H1 (cell line): Measurements from ENCODE around the gene RARRES2. TPM values are rescaled to one million over a fixed set of nuclear protein-coding genes. Genes with fewer than 3 reads are reported as not detected.

Source experiments
- CTCF ChIA-PET: fragments of 300-600 bp; sonication (Branson Sonifier 250); formaldehyde crosslinking; loops from one replicate; lab custom pipeline; 2021; ENCODE audit not compliant: partially characterized antibody; lab: Charles Lee
- POLR2A ChIA-PET: fragments of 300-600 bp; sonication (Branson Sonifier 250); formaldehyde crosslinking; loops from one replicate; lab custom pipeline; 2021; ENCODE audit warnings: inconsistent platforms; ENCODE audit not compliant: partially characterized antibody; lab: Charles Lee
- DNase-seq, 2 experiments: peaks; one replicate each; pipeline versions ENCODE4 v3.0.0 to v3.0.0-alpha.2; 2010 to 2022; ENCODE audit warnings: low spot score in 2 of 2, low read depth in 1 of 2, mixed read lengths in 1 of 2
- FAIRE-seq: peaks from 2 replicates; lab custom pipeline; 2011; peaks lifted over from hg19 to GRCh38; lab: Jason Lieb, UNC
- H2AFZ ChIP-seq: 2 replicates; pipeline ENCODE4 v1.8.1; 2012; ENCODE audit warnings: low read length, inconsistent platforms
- H2AK5ac ChIP-seq: 2 replicates; pipeline ENCODE4 v1.6.1; 2013; ENCODE audit warnings: low read depth, low read length
- H2BK120ac ChIP-seq: replicated peaks from 2 replicates; pipeline ENCODE3; 2013; ENCODE audit warnings: low read depth, low read length, inconsistent platforms
- H2BK12ac ChIP-seq: 2 replicates; pipeline ENCODE4 v1.6.1; 2013; ENCODE audit warnings: low read depth, low read length
- H2BK15ac ChIP-seq: 2 replicates; pipeline ENCODE4 v1.6.1; 2013; ENCODE audit warnings: low read length
- H2BK20ac ChIP-seq: 2 replicates; pipeline ENCODE4 v1.6.1; 2013; ENCODE audit warnings: low read length
- H2BK5ac ChIP-seq: 2 replicates; pipeline ENCODE4 v1.6.1; 2013; ENCODE audit warnings: low read depth, low read length
- H3K14ac ChIP-seq: 2 replicates; pipeline ENCODE4 v1.6.1; 2013; ENCODE audit warnings: inconsistent platforms; ENCODE audit not compliant: insufficient read length
- H3K18ac ChIP-seq: 2 replicates; pipeline ENCODE4 v1.6.1; 2013; ENCODE audit warnings: low read length; ENCODE audit errors: extremely low read depth
- H3K23ac ChIP-seq: 2 replicates; pipeline ENCODE4 v1.6.1; 2013; ENCODE audit warnings: inconsistent platforms; ENCODE audit not compliant: insufficient read length
- H3K23me2 ChIP-seq: 2 replicates; pipeline ENCODE4 v1.6.1; 2013; ENCODE audit warnings: low read depth, low read length
- H3K27ac ChIP-seq: 2 replicates; pipeline ENCODE4 v1.6.1; 2011; ENCODE audit warnings: low read depth, low read length, inconsistent platforms
- H3K27me3 ChIP-seq, 4 experiments: replicated peaks in 1 of 4; 1 replicate in 1 of 4; 2 replicates in 3 of 4; pipeline versions ENCODE4 v1.6.1 to v1.8.1; 2011 to 2013; ENCODE audit warnings: low read length in 3 of 4, mild to moderate bottlenecking in 3 of 4, inconsistent platforms in 2 of 4, mixed read lengths in 2 of 4, moderate library complexity in 1 of 4; ENCODE audit not compliant: control insufficient read depth in 3 of 4, insufficient read depth in 3 of 4; ENCODE audit errors: extremely low read depth in 1 of 4
- H3K36me3 ChIP-seq, 4 experiments: 2 replicates each; pipeline versions ENCODE4 v1.6.1 to v1.8.1; 2011 to 2013; ENCODE audit warnings: mild to moderate bottlenecking in 4 of 4, low read length in 3 of 4, moderate library complexity in 2 of 4, control low read depth in 1 of 4, inconsistent platforms in 1 of 4; ENCODE audit not compliant: insufficient read depth in 4 of 4, control insufficient read depth in 2 of 4
- H3K4ac ChIP-seq: replicated peaks from 2 replicates; pipeline ENCODE3; 2013; ENCODE audit warnings: low read length, low read depth, mixed read lengths, inconsistent platforms; ENCODE audit not compliant: insufficient read length
- H3K4me1 ChIP-seq, 4 experiments: replicated peaks in 1 of 4; 1 replicate in 1 of 4; 2 replicates in 3 of 4; pipeline versions ENCODE4 v1.6.1 to v1.8.1; 2011 to 2013; ENCODE audit warnings: low read length in 3 of 4, inconsistent platforms in 2 of 4, mixed read lengths in 1 of 4; ENCODE audit not compliant: insufficient read depth in 4 of 4, control insufficient read depth in 3 of 4
- H3K4me2 ChIP-seq, 2 experiments: 2 replicates each; pipeline versions ENCODE4 v1.6.1 to v1.8.1; 2011 to 2013; ENCODE audit warnings: low read depth in 2 of 2, low read length in 2 of 2, control low read depth in 1 of 2, inconsistent platforms in 1 of 2, mild to moderate bottlenecking in 1 of 2; ENCODE audit not compliant: insufficient read depth in 1 of 2
- H3K4me3 ChIP-seq, 4 experiments: fragments of 200-600, 300-600 bp in 1 of 4; sonication (generic), shearing (Covaris generic), sonication (Bioruptor Twin) in 1 of 4; 2 replicates each; pipeline versions ENCODE4 v1.5.1 to v1.8.1; 2011 to 2016; ENCODE audit warnings: low read length in 4 of 4, low read depth in 3 of 4, control low read depth in 2 of 4, inconsistent platforms in 2 of 4, mild to moderate bottlenecking in 2 of 4, mixed read lengths in 1 of 4, moderate library complexity in 1 of 4; ENCODE audit not compliant: insufficient read depth in 2 of 4; ENCODE audit errors: extremely low read depth in 1 of 4
- H3K56ac ChIP-seq: replicated peaks from 2 replicates; pipeline ENCODE3; 2013; ENCODE audit warnings: low read depth, mild to moderate bottlenecking, mixed read lengths, low read length, inconsistent platforms; ENCODE audit not compliant: insufficient read length
- H3K79me1 ChIP-seq: 2 replicates; pipeline ENCODE4 v1.6.1; 2013; ENCODE audit warnings: low read depth, low read length, control low read depth
- H3K79me2 ChIP-seq, 2 experiments: 2 replicates each; pipeline versions ENCODE4 v1.6.1 to v1.8.1; 2012 to 2013; ENCODE audit warnings: low read length in 2 of 2, mild to moderate bottlenecking in 2 of 2, inconsistent platforms in 1 of 2; ENCODE audit not compliant: insufficient read depth in 2 of 2, control insufficient read depth in 1 of 2
- H3K9ac ChIP-seq, 4 experiments: replicated peaks in 1 of 4; 1 replicate in 1 of 4; 2 replicates in 3 of 4; pipeline versions ENCODE4 v1.6.1 to v1.8.1; 2011 to 2013; ENCODE audit warnings: low read depth in 3 of 4, low read length in 3 of 4, control low read depth in 2 of 4, mild to moderate bottlenecking in 2 of 4, moderate library complexity in 2 of 4, inconsistent platforms in 1 of 4; ENCODE audit errors: extremely low read depth in 1 of 4
- H3K9me3 ChIP-seq, 2 experiments: 2 replicates each; pipeline versions ENCODE4 v1.6.1 to v1.8.1; 2012 to 2013; ENCODE audit warnings: mild to moderate bottlenecking in 2 of 2, moderate library complexity in 2 of 2, control low read depth in 1 of 2, inconsistent platforms in 1 of 2, low read depth in 1 of 2, low read length in 1 of 2, mixed read lengths in 1 of 2; ENCODE audit not compliant: insufficient read depth in 2 of 2
- H4K20me1 ChIP-seq, 2 experiments: replicated peaks in 1 of 2; 2 replicates each; pipeline versions ENCODE3 to v1.8.1; 2011 to 2013; ENCODE audit warnings: inconsistent platforms in 2 of 2, low read length in 2 of 2, mild to moderate bottlenecking in 1 of 2; ENCODE audit not compliant: insufficient read depth in 2 of 2, control insufficient read depth in 1 of 2
- H4K5ac ChIP-seq: 2 replicates; pipeline ENCODE4 v1.6.1; 2013; ENCODE audit warnings: low read length, low read depth, mixed read lengths, inconsistent platforms; ENCODE audit not compliant: insufficient read length
- H4K8ac ChIP-seq: 2 replicates; pipeline ENCODE4 v1.8.0; 2013; ENCODE audit warnings: mild to moderate bottlenecking, moderate library complexity, low read length, inconsistent platforms; ENCODE audit not compliant: insufficient read depth; ENCODE audit errors: extremely low read depth
- H4K91ac ChIP-seq: replicated peaks from 2 replicates; pipeline ENCODE3; 2013; ENCODE audit warnings: low read length, mixed read lengths, inconsistent platforms; ENCODE audit not compliant: insufficient read length
- CHD1 ChIP-seq: IDR thresholded peaks from 2 replicates; pipeline ENCODE4 v1.6.1; 2012; ENCODE audit warnings: low read depth, low read length, improper control_type of control experiment
- CHD2 ChIP-seq: IDR thresholded peaks from 2 replicates; pipeline ENCODE4 v1.6.1; 2012; ENCODE audit warnings: low read length, improper control_type of control experiment
- EGR1 ChIP-seq: IDR thresholded peaks from 2 replicates; pipeline ENCODE4 v1.6.1; 2011; ENCODE audit warnings: low read depth, low read length, borderline replicate concordance
- JUN ChIP-seq: IDR thresholded peaks from 2 replicates; pipeline ENCODE4 v1.6.1; 2011; ENCODE audit warnings: low read depth, mild to moderate bottlenecking, improper control_type of control experiment, low read length
- PHF8 ChIP-seq: fragments of 200-600 bp; sonication (generic); conservative IDR thresholded peaks from 2 replicates; pipeline ENCODE4 v1.7.1; 2012; ENCODE audit warnings: low read depth, mild to moderate bottlenecking, inconsistent platforms, low read length, moderate library complexity
- POLR2AphosphoS5 ChIP-seq: IDR thresholded peaks from 2 replicates; pipeline ENCODE4 v1.6.1; 2011; ENCODE audit warnings: low read depth, low read length
- POU5F1 ChIP-seq: IDR thresholded peaks from 2 replicates; pipeline ENCODE4 v1.6.1; 2011; ENCODE audit warnings: low read depth, mild to moderate bottlenecking, low read length, moderate library complexity
- SP4 ChIP-seq: IDR thresholded peaks from 2 replicates; pipeline ENCODE4 v1.6.1; 2012; ENCODE audit warnings: low read length, inconsistent platforms
- WGBS, 2 experiments: shearing (Covaris generic) in 1 of 2; methylation state at CpG; one replicate each; pipeline versions ENCODE4 v1.1.6 to v1.1.7; 2013 to 2015; ENCODE audit warnings: low lambda C conversion rate in 2 of 2, mixed read lengths in 2 of 2, inconsistent platforms in 1 of 2, low coverage in 1 of 2, missing lambda C conversion rate in 1 of 2; ENCODE audit not compliant: insufficient replicate concordance in 2 of 2, insufficient coverage in 1 of 2, insufficient read length in 1 of 2; ENCODE audit errors: extremely low coverage in 1 of 2, missing lambda C conversion rate in 1 of 2; 5-methylcytosine and 5-hydroxymethylcytosine counted together
- polyA plus RNA-seq, 7 experiments: library from polyadenylated mRNA; depleted of rRNA in 3 of 7; stranded (reverse) in 5 of 7; unstranded in 2 of 7; fragments of >200 nt in 5 of 7; fragments of 200-250 nt in 2 of 7; gene quantifications; 1 replicate in 5 of 7; 2 replicates in 1 of 7; 4 replicates in 1 of 7; pipeline versions ENCODE4 v1.2.1 to v1.2.3, GENCODE V29; 2011 to 2013; ENCODE audit warnings: missing spikeins in 2 of 7, mixed read lengths in 2 of 7
- total RNA-seq: library from RNA; stranded (reverse); fragmentation: NEBNext Ultra II Directional; extraction: Animal tissue kit (Norgen Biotek cat#: 25700); gene quantifications from 2 replicates; pipeline ENCODE4 v1.2.1, GENCODE V29; 2021
- TF ChIP-seq, protein P1 (sequence below): IDR thresholded peaks from 2 replicates; pipeline ENCODE4 v1.6.1; 2012; ENCODE audit warnings: inconsistent platforms

Gene RARRES2
- total and polyA plus RNA-seq, 2 of the 8 experiments (the other 6 are each of a cell fraction or from before 2014, with no cell fraction given) = 254 to 441 TPM

GRCh38 chr7:150325901-150326300 lies 15.5 kb downstream of the RARRES2 start:
- CTCF ChIA-PET = interaction anchor here (0.6 to 1.9 kb wide), 8 partner anchors 9 to 80 kb away, joined by 3 to 8 read pairs (median 3); no protein-coding TSS in a partner anchor
- Histone ChIP-seq H3K4ac (no peak overlapping the region), H4K5ac (no peak overlapping the region), H3K36me3 (peaks cover 3 to 12% (median 6%) of the 10 kb centered on the region in 4 experiments; a peak in 6 of 8 replicates), H3K27ac (no peak overlapping the region), H3K4me3 (no peak overlapping the region), H3K79me2 (peaks cover 0 to 15% of the 10 kb centered on the region in 2 experiments; a peak in 1 of 4 replicates), H2AK5ac (no peak overlapping the region), H2BK12ac (no peak overlapping the region), H4K20me1 (no peaks in the 10 kb centered on the region), H3K9me3 (no peaks in the 10 kb centered on the region), H3K9ac (no peak overlapping the region), H2BK5ac (no peak overlapping the region), H2AFZ (no peak overlapping the region), H3K79me1 (peaks cover 2% of the 10 kb centered on the region; the same call in 1 of the 2 replicates), H3K27me3 (peaks cover 0 to 2% (median 0%) of the 10 kb centered on the region in 4 experiments; a peak in 3 of 7 replicates), H3K18ac (no peak overlapping the region), H4K91ac (no peak overlapping the region), H3K23ac (no peak overlapping the region), H3K56ac (no peak overlapping the region), H4K8ac (no peak overlapping the region), H2BK15ac (no peak overlapping the region), H3K4me2 (no peak overlapping the region), H3K23me2 (0 out of 2 replicates have a peak, but pooled peaks cover 1% of the 10 kb centered on the region), H3K4me1 (peaks cover 14 to 31% (median 26%) of the 10 kb centered on the region in 4 experiments), H2BK20ac (no peak overlapping the region), H2BK120ac (no peak overlapping the region), H3K14ac (no peak overlapping the region)
- no peak for TF ChIP-seq POU5F1
- TF ChIP-seq EGR1 = no peak
- TF ChIP-seq, protein P1, sequence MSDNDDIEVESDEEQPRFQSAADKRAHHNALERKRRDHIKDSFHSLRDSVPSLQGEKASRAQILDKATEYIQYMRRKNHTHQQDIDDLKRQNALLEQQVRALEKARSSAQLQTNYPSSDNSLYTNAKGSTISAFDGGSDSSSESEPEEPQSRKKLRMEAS = no peak
- TF ChIP-seq SP4 = no peak
- no peak for TF ChIP-seq CHD2
- TF ChIP-seq JUN = no peak
- no peak for TF ChIP-seq POLR2AphosphoS5
- no peak for TF ChIP-seq PHF8
- TF ChIP-seq CHD1 = no peak
- DNase-seq (no peak), FAIRE-seq (no peak)
- 93% methylated on average over 6 of the region's 6 CpGs; no CpG with 5 or more reads in 1 of the 2 experiments for WGBS, 2 experiments
- POLR2A ChIA-PET = interaction anchor here (1.4 to 2.8 kb wide), 2 partner anchors 10 to 76 kb away, joined by 4 to 12 read pairs; no protein-coding TSS in a partner anchor
